Hepatocyte (in vitro differentiated cells): Measurements from ENCODE around the gene MBTPS2. TPM values are rescaled to one million over a fixed set of nuclear protein-coding genes. Genes with fewer than 3 reads are reported as not detected.

Experiments
- DNase-seq: peaks from one replicate; pipeline ENCODE4 v3.0.0-alpha.2; 2016; ENCODE audit warnings: low spot score
- H2AFZ ChIP-seq: fragments of 200-600 bp; sonication (generic); 2 replicates; pipeline ENCODE4 v1.6.0; 2016; ENCODE audit warnings: antibody characterized with exemption, mild to moderate bottlenecking
- H3K27ac ChIP-seq: fragments of 200-600 bp; sonication (generic); 2 replicates; pipeline ENCODE4 v1.5.1; 2016; ENCODE audit warnings: mild to moderate bottlenecking
- H3K27me3 ChIP-seq: fragments of 200-600 bp; sonication (generic); 2 replicates; pipeline ENCODE4 v1.6.1; 2016
- H3K36me3 ChIP-seq: fragments of 200-600 bp; sonication (generic); replicated peaks from 2 replicates; pipeline ENCODE4 v1.5.1; 2016; ENCODE audit warnings: low read depth; ENCODE audit not compliant: insufficient read depth
- H3K4me1 ChIP-seq: fragments of 200-600 bp; sonication (generic); 2 replicates; pipeline ENCODE4 v1.5.1; 2016; ENCODE audit warnings: mild to moderate bottlenecking, moderate library complexity; ENCODE audit not compliant: insufficient read depth
- H3K4me2 ChIP-seq: fragments of 200-600 bp; sonication (generic); 2 replicates; pipeline ENCODE4 v1.6.0; 2016
- H3K4me3 ChIP-seq: fragments of 200-600 bp; sonication (generic); 2 replicates; pipeline ENCODE4 v1.5.1; 2016; ENCODE audit warnings: mild to moderate bottlenecking
- H3K79me2 ChIP-seq: fragments of 200-600 bp; sonication (generic); 2 replicates; pipeline ENCODE4 v1.6.0; 2017; ENCODE audit warnings: mild to moderate bottlenecking
- H3K9me2 ChIP-seq: fragments of 200-600 bp; sonication (generic); replicated peaks from 2 replicates; pipeline ENCODE4 v1.6.0; 2017; ENCODE audit warnings: mild to moderate bottlenecking; ENCODE audit not compliant: insufficient read depth
- H3K9me3 ChIP-seq: fragments of 200-600 bp; sonication (generic); 2 replicates; pipeline ENCODE4 v1.5.1; 2016; ENCODE audit warnings: low read depth, mild to moderate bottlenecking
- H4K20me1 ChIP-seq: fragments of 200-600 bp; sonication (generic); 2 replicates; pipeline ENCODE4 v1.6.0; 2016; ENCODE audit warnings: mild to moderate bottlenecking; ENCODE audit not compliant: insufficient read depth, poor library complexity, severe bottlenecking
- EZH2 ChIP-seq: fragments of 200-600 bp; sonication (generic); IDR thresholded peaks from 2 replicates; pipeline ENCODE4 v1.6.1; 2016; ENCODE audit warnings: antibody characterized with exemption, mild to moderate bottlenecking, borderline replicate concordance
- EZH2phosphoT487 ChIP-seq: fragments of 200-600 bp; sonication (generic); IDR thresholded peaks from one replicate; pipeline ENCODE4 v1.6.1; 2018; ENCODE audit warnings: antibody characterized with exemption, mild to moderate bottlenecking, low read depth, moderate library complexity; ENCODE audit not compliant: unreplicated experiment, severe bottlenecking
- WGBS: methylation state at CpG from one replicate; pipeline ENCODE4 v1.1.6; 2016; ENCODE audit warnings: low lambda C conversion rate; ENCODE audit errors: missing lambda C conversion rate; 5-methylcytosine and 5-hydroxymethylcytosine counted together
- polyA plus RNA-seq: library from polyadenylated mRNA; unstranded; fragments of >200 nt; fragmentation: Nextera tagmentation; extraction: Ambion mirVana; gene quantifications from 2 replicates; pipeline ENCODE4 v1.2.1, GENCODE V29; 2016
- total RNA-seq: library from RNA; depleted of rRNA; stranded (reverse); fragments of >200 nt; gene quantifications from 2 replicates; pipeline ENCODE4 v1.2.3, GENCODE V29; 2014
- TF ChIP-seq, protein P1 (sequence below): fragments of 200-600 bp; sonication (generic); IDR thresholded peaks from 2 replicates; pipeline ENCODE4 v1.5.1; 2016; ENCODE audit warnings: antibody characterized with exemption, mild to moderate bottlenecking; ENCODE audit not compliant: poor library complexity

The MBTPS2 gene
- total and polyA plus RNA-seq, 2 experiments from 2014 or later, result 18.4 to 19.9 TPM

DNA sequence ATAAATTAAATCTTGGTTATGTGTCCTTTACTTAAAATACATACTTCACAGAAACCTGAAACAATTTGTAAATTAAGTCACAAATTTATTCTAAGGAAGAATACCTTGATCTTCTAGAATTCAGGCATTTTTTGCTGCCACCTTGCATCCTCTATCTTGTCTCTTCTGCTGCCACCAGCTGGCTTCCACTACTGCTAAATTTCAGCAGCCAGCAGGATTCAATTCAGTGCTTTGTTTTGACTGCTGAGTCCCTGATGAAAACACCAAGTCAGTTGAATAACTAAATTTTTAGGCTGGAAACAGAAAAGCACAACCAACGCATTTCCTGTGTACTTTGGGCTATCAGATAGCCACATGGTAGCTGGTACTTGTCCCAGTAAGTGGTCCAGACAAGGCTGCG lies 2.4 kb upstream of the MBTPS2 start:
- H3K9me3 ChIP-seq, result no peaks in the 10 kb centered on the region
- no peak overlapping the region for H3K27ac ChIP-seq
- peaks cover 14% of the 10 kb centered on the region for H3K79me2 ChIP-seq
- no peak overlapping the region for H3K4me2 ChIP-seq
- TF ChIP-seq EZH2phosphoT487 (no peak), EZH2 (no peak)
- TF ChIP-seq, protein P1, sequence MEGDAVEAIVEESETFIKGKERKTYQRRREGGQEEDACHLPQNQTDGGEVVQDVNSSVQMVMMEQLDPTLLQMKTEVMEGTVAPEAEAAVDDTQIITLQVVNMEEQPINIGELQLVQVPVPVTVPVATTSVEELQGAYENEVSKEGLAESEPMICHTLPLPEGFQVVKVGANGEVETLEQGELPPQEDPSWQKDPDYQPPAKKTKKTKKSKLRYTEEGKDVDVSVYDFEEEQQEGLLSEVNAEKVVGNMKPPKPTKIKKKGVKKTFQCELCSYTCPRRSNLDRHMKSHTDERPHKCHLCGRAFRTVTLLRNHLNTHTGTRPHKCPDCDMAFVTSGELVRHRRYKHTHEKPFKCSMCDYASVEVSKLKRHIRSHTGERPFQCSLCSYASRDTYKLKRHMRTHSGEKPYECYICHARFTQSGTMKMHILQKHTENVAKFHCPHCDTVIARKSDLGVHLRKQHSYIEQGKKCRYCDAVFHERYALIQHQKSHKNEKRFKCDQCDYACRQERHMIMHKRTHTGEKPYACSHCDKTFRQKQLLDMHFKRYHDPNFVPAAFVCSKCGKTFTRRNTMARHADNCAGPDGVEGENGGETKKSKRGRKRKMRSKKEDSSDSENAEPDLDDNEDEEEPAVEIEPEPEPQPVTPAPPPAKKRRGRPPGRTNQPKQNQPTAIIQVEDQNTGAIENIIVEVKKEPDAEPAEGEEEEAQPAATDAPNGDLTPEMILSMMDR, result no peak
- H3K9me2 ChIP-seq, result no peaks in the 10 kb centered on the region
- H3K27me3 ChIP-seq, result no peaks in the 10 kb centered on the region
- no peak for DNase-seq
- no peaks in the 10 kb centered on the region for H3K4me1 ChIP-seq
- H3K36me3 ChIP-seq, result no peaks in the 10 kb centered on the region
- H4K20me1 ChIP-seq, result no peaks in the 10 kb centered on the region
- H3K4me3 ChIP-seq, result no peak overlapping the region
- WGBS, result 72% methylated on average over 2 of the region's 2 CpGs
- H2AFZ ChIP-seq, result no peak overlapping the region

DNA sequence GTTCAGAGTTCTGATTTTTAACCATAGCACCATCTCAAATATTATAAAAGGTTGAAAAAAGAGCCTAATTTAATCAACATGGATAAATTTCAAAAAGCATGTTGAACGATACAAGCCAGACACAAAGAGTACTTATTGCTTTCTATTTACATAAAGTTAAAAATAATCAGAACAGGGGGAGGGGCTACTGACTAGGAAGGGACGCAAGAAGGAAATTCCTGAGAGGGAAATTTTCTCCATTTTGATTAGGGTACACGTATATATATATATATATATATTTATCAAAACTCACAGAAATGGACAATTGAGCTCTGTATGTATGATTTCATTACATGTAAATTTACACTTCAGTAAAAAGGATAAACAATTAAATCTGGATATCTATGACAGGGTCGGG lies 482 bp upstream of the MBTPS2 start:
- DNase-seq, result peak; percentile 49
- Histone ChIP-seq H3K4me2 (peak overlapping the region; percentile 71), H3K9me3 (no peaks in the 10 kb centered on the region), H3K79me2 (peaks cover 14% of the 10 kb centered on the region), H3K4me3 (peak overlapping the region; percentile 18), H3K36me3 (no peaks in the 10 kb centered on the region), H3K27me3 (no peaks in the 10 kb centered on the region), H2AFZ (peak overlapping the region; percentile 88), H3K27ac (peak overlapping the region; percentile 90), H3K4me1 (no peaks in the 10 kb centered on the region), H3K9me2 (no peaks in the 10 kb centered on the region), H4K20me1 (no peaks in the 10 kb centered on the region)
- TF ChIP-seq EZH2phosphoT487 (no peak), EZH2 (no peak)
- TF ChIP-seq, protein P1, result no peak
- 54% methylated on average over 4 of the region's 4 CpGs for WGBS

DNA sequence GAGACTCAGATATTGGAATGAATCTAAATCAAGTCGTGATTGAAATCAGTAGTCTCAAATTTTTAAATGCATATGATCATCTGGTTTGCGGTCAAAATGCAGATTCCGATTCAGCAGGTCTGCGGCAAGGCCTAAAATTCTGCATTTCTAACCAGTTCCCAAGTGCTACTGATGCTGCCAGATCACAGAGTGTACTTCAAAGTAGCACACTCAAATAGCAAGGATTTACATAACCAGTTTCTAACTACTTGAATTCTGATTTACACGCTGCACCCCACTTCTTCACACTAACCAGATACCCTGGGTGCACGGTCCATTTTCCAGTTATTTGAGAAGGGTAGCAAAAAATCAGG lies 752 bp downstream of the MBTPS2 start:
- peak overlapping the region; percentile 72 for H2AFZ ChIP-seq
- H3K79me2 ChIP-seq, result peaks cover 14% of the 10 kb centered on the region
- H3K4me2 ChIP-seq, result peak overlapping the region; percentile 81
- H3K9me3 ChIP-seq, result no peaks in the 10 kb centered on the region
- no peaks in the 10 kb centered on the region for H3K27me3 ChIP-seq
- peak overlapping the region; percentile 49 for H3K4me3 ChIP-seq
- WGBS, result 44% methylated on average over 6 of the region's 6 CpGs
- no peaks in the 10 kb centered on the region for H4K20me1 ChIP-seq
- no peak for DNase-seq
- no peaks in the 10 kb centered on the region for H3K4me1 ChIP-seq
- H3K9me2 ChIP-seq, result no peaks in the 10 kb centered on the region
- TF ChIP-seq, protein P1, result no peak
- TF ChIP-seq EZH2 (no peak), EZH2phosphoT487 (no peak)
- H3K36me3 ChIP-seq, result no peaks in the 10 kb centered on the region
- peak overlapping the region; percentile 90 for H3K27ac ChIP-seq

DNA sequence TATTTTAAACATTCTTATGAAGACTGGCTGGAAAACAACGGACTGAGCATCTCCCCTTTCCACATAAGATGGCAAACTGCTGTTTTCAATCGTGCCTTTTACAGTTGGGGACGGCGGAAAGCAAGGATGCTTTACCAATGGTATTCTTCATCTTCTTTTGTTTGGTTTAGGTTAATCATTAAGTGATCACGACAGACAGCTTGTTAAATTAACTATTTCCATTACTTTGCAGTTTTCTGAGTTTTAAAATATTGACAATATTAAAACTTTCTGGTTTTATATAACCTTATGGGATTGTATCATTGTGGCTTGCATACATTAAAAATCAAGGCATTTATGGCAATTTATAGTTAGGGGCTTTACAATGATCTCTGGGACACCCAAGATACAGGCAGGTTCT lies 3.8 kb downstream of the MBTPS2 start:
- no peaks in the 10 kb centered on the region for H3K36me3 ChIP-seq
- H3K27ac ChIP-seq, result no peak overlapping the region
- no peaks in the 10 kb centered on the region for H3K9me3 ChIP-seq
- no peak overlapping the region for H3K4me3 ChIP-seq
- no peak for DNase-seq
- H3K9me2 ChIP-seq, result no peaks in the 10 kb centered on the region
- H3K4me1 ChIP-seq, result no peaks in the 10 kb centered on the region
- H3K79me2 ChIP-seq, result peaks cover 14% of the 10 kb centered on the region
- no peaks in the 10 kb centered on the region for H3K27me3 ChIP-seq
- H2AFZ ChIP-seq, result no peak overlapping the region
- no peaks in the 10 kb centered on the region for H4K20me1 ChIP-seq
- WGBS, result 51% methylated on average over 5 of the region's 5 CpGs
- no peak overlapping the region for H3K4me2 ChIP-seq
- TF ChIP-seq, protein P1, result no peak
- TF ChIP-seq EZH2 (no peak), EZH2phosphoT487 (no peak)
